Measurements from ENCODE around the gene FARP1. TPM values are rescaled to one million over a fixed set of nuclear protein-coding genes. Genes with fewer than 3 reads are reported as not detected.

FARP1 gene
- total RNA-seq, 4 donors from 2014 or later, result 13.1 to 71.2 (median 46.6) TPM

GRCh38 chr13:98419786-98420553, 277.1 kb downstream of the FARP1 start:
- H3K27ac ChIP-seq, result no peak overlapping the region
- no peak for DNase-seq
- TF ChIP-seq CTCF (IDR thresholded peaks at IDR 0.05), result no peak
- TF ChIP-seq POLR2A (IDR thresholded peaks at IDR 0.05), result no peak

GRCh38 chr13:98420554-98421175, 277.8 kb downstream of the FARP1 start:
- Histone ChIP-seq H3K36me3 (no peaks in the 10 kb centered on the region), H3K9me3 (no peaks in the 10 kb centered on the region), H3K4me1 (no peaks in the 10 kb centered on the region), H3K27me3 (no peaks in the 10 kb centered on the region), H3K27ac (no peak overlapping the region), H3K4me3 (no peak overlapping the region)
- TF ChIP-seq POLR2A (IDR thresholded peaks at IDR 0.05) (no peak), CTCF (IDR thresholded peaks at IDR 0.05) (no peak)
- intact Hi-C loops (cut with DNase I; ENCODE audit: low total_unique reads), result no loop called here
- DNase-seq, result no peak

More at GRCh38 chr13:98419786-98420553, 277.1 kb downstream of the FARP1 start:
- Histone ChIP-seq H3K36me3 (no peaks in the 10 kb centered on the region), H3K4me3 (no peak overlapping the region), H3K27me3 (no peaks in the 10 kb centered on the region), H3K4me1 (no peaks in the 10 kb centered on the region), H3K9me3 (no peaks in the 10 kb centered on the region)
- intact Hi-C loops (cut with DNase I; ENCODE audit: low total_unique reads), result no loop called here

GRCh38 chr13:98422046-98422445, 279.2 kb downstream of the FARP1 start:
- Histone ChIP-seq H3K36me3 (no peaks in the 10 kb centered on the region), H3K4me3 (no peak overlapping the region), H3K9me3 (no peaks in the 10 kb centered on the region), H3K4me1 (no peaks in the 10 kb centered on the region), H3K27me3 (no peaks in the 10 kb centered on the region), H3K27ac (no peak overlapping the region)
- no peak for DNase-seq
- TF ChIP-seq POLR2A (IDR thresholded peaks at IDR 0.05) (no peak), CTCF (IDR thresholded peaks at IDR 0.05) (no peak)
- intact Hi-C loops (cut with DNase I; ENCODE audit: low total_unique reads), result no loop called here

GRCh38 chr13:98423417-98423816, 280.5 kb downstream of the FARP1 start:
- DNase-seq, result no peak
- Histone ChIP-seq H3K4me1 (no peaks in the 10 kb centered on the region), H3K36me3 (no peaks in the 10 kb centered on the region), H3K4me3 (no peak overlapping the region), H3K27me3 (no peaks in the 10 kb centered on the region), H3K9me3 (no peaks in the 10 kb centered on the region), H3K27ac (no peak overlapping the region)
- no peak for TF ChIP-seq CTCF (IDR thresholded peaks at IDR 0.05)
- no peak for TF ChIP-seq POLR2A (IDR thresholded peaks at IDR 0.05)
- intact Hi-C loops (cut with DNase I; ENCODE audit: low total_unique reads), result no loop called here

GRCh38 chr13:98427331-98427995, 284.6 kb downstream of the FARP1 start:
- Histone ChIP-seq H3K27ac (no peak overlapping the region), H3K36me3 (no peaks in the 10 kb centered on the region)
- intact Hi-C loops (cut with DNase I; ENCODE audit: low total_unique reads), result no loop called here

More at GRCh38 chr13:98427331-98427995, 284.6 kb downstream of the FARP1 start:
- no peak for DNase-seq
- H3K27me3 ChIP-seq, result no peaks in the 10 kb centered on the region
- no peak overlapping the region for H3K4me3 ChIP-seq
- no peaks in the 10 kb centered on the region for H3K9me3 ChIP-seq
- H3K4me1 ChIP-seq, result no peaks in the 10 kb centered on the region
- no peak for TF ChIP-seq POLR2A (IDR thresholded peaks at IDR 0.05)
- no peak for TF ChIP-seq CTCF (IDR thresholded peaks at IDR 0.05)
